HFFc6 (cell line): ENCODE results near the gene NUP62. TPM values are rescaled to one million over a fixed set of nuclear protein-coding genes. Genes with fewer than 3 reads are reported as not detected.

Experiments
- DNase-seq: peaks from one replicate; pipeline ENCODE4 v3.0.0-alpha.2; 2018
- H3K27ac Mint-ChIP-seq: 2 replicates; pipeline ENCODE4 v1.8.0; 2020; ENCODE audit warnings: mild to moderate bottlenecking, mixed read lengths
- H3K27me3 Mint-ChIP-seq: 2 replicates; pipeline ENCODE4 v1.8.0; 2021; ENCODE audit warnings: mild to moderate bottlenecking, moderate library complexity, mixed read lengths; ENCODE audit not compliant: insufficient read depth
- H3K36me3 Mint-ChIP-seq: 2 replicates; pipeline ENCODE4 v1.8.0; 2021; ENCODE audit warnings: low read depth, mixed read lengths
- H3K4me1 Mint-ChIP-seq: 2 replicates; pipeline ENCODE4 v1.8.0; 2020; ENCODE audit warnings: low read depth, mixed read lengths
- H3K4me3 Mint-ChIP-seq: 2 replicates; pipeline ENCODE4 v1.8.0; 2020; ENCODE audit warnings: mild to moderate bottlenecking, moderate library complexity, mixed read lengths
- H3K9me3 Mint-ChIP-seq: 2 replicates; pipeline ENCODE4 v1.8.0; 2020; ENCODE audit warnings: mild to moderate bottlenecking, mixed read lengths
- CTCF ChIP-seq: fragments of 200-600 bp; sonication (generic); IDR thresholded peaks from 2 replicates; pipeline ENCODE4 v1.5.0; 2021; ENCODE audit warnings: antibody characterized with exemption, mild to moderate bottlenecking
- total RNA-seq, 6 experiments: library from RNA; stranded (reverse); fragmentation: NEBNext Ultra II Directional; extraction: Animal tissue kit (Norgen Biotek cat#: 25700); gene quantifications; 2 replicates in 1 of 6; 3 replicates in 5 of 6; pipeline ENCODE4 v1.2.3, GENCODE V29; 2021

Gene NUP62
- total RNA-seq, 6 experiments from 2014 or later = 50.9 to 78.3 (median 68.3) TPM

DNA sequence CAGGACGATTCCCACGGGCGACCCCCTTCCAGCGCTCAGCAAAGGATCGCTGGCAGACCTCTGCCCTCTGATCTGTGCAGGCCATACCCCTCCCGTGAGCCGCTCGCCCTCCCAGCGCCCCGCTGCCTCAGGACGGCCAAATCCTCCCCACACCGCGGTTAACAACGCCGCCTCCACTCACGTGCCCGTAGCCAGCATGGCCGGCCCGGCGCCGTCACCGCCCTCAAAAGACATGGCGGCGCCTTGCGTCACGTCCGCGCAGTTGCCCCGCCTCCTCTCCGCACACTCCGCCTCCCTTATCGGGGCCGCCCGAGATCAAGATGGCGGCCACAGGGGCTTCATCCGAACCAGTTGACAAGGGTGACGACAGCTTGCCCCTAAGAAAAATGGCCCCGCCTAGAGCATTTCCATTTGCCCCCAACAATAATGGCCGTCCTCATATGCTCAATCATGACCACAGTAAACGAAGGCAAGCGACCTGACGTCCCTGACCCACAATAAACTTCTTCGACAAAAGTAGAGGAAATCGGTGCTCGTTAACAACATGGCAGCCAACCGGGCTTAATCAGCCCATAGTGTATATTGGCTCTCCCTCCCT lies 52.8 kb downstream of the NUP62 start:
- no peaks in the 10 kb centered on the region for H3K9me3 Mint-ChIP-seq
- DNase-seq = peak; percentile 98
- peaks cover 10% of the 10 kb centered on the region for H3K36me3 Mint-ChIP-seq
- H3K4me3 Mint-ChIP-seq = no peak overlapping the region
- no peaks in the 10 kb centered on the region; the same call in none of the 2 replicates for H3K27me3 Mint-ChIP-seq
- H3K27ac Mint-ChIP-seq = no peak overlapping the region
- no peak for TF ChIP-seq CTCF
- peaks cover 31% of the 10 kb centered on the region for H3K4me1 Mint-ChIP-seq

GRCh38 chr19:49875857-49876421 lies 53.4 kb downstream of the NUP62 start:
- peaks cover 31% of the 10 kb centered on the region for H3K4me1 Mint-ChIP-seq
- TF ChIP-seq CTCF = no peak
- DNase-seq = no peak
- no peaks in the 10 kb centered on the region; the same call in none of the 2 replicates for H3K27me3 Mint-ChIP-seq
- H3K9me3 Mint-ChIP-seq = no peaks in the 10 kb centered on the region
- H3K4me3 Mint-ChIP-seq = no peak overlapping the region
- H3K27ac Mint-ChIP-seq = no peak overlapping the region
- peaks cover 6% of the 10 kb centered on the region for H3K36me3 Mint-ChIP-seq

- Mint-ChIP-seq H3K4me1 (peaks cover 36% of the 10 kb centered on the region), H3K4me3 (no peak overlapping the region), H3K27me3 (no peaks in the 10 kb centered on the region; the same call in none of the 2 replicates), H3K36me3 (peaks cover 6% of the 10 kb centered on the region), H3K27ac (no peak overlapping the region; the same call in 1 of the 2 replicates), H3K9me3 (no peaks in the 10 kb centered on the region)
- no peak for DNase-seq
- no peak for TF ChIP-seq CTCF
These were observed 54.1 kb downstream of the NUP62 start for GRCh38 chr19:49875177-49875576.

- no peaks in the 10 kb centered on the region; the same call in none of the 2 replicates for H3K27me3 Mint-ChIP-seq
- H3K9me3 Mint-ChIP-seq = no peaks in the 10 kb centered on the region
- H3K27ac Mint-ChIP-seq = no peak overlapping the region; the same call in none of the 2 replicates
- H3K4me3 Mint-ChIP-seq = no peak overlapping the region; the same call in 1 of the 2 replicates
- no peak for TF ChIP-seq CTCF
- H3K36me3 Mint-ChIP-seq = peaks cover 6% of the 10 kb centered on the region
- DNase-seq = no peak
- H3K4me1 Mint-ChIP-seq = peaks cover 39% of the 10 kb centered on the region
These were observed 54.7 kb downstream of the NUP62 start for GRCh38 chr19:49874503-49875157.

- peak overlapping the region; percentile 29; the same call in 1 of the 2 replicates for H3K27ac Mint-ChIP-seq
- peaks cover 35% of the 10 kb centered on the region for H3K4me1 Mint-ChIP-seq
- no peak for DNase-seq
- no peak overlapping the region for H3K4me3 Mint-ChIP-seq
- no peaks in the 10 kb centered on the region; the same call in none of the 2 replicates for H3K27me3 Mint-ChIP-seq
- H3K9me3 Mint-ChIP-seq = no peaks in the 10 kb centered on the region
- TF ChIP-seq CTCF = no peak
- peaks cover 6% of the 10 kb centered on the region for H3K36me3 Mint-ChIP-seq
These were observed 55.5 kb downstream of the NUP62 start for GRCh38 chr19:49873834-49874233.
